Measurements from ENCODE around the gene MED13L.

The MED13L gene

DNA sequence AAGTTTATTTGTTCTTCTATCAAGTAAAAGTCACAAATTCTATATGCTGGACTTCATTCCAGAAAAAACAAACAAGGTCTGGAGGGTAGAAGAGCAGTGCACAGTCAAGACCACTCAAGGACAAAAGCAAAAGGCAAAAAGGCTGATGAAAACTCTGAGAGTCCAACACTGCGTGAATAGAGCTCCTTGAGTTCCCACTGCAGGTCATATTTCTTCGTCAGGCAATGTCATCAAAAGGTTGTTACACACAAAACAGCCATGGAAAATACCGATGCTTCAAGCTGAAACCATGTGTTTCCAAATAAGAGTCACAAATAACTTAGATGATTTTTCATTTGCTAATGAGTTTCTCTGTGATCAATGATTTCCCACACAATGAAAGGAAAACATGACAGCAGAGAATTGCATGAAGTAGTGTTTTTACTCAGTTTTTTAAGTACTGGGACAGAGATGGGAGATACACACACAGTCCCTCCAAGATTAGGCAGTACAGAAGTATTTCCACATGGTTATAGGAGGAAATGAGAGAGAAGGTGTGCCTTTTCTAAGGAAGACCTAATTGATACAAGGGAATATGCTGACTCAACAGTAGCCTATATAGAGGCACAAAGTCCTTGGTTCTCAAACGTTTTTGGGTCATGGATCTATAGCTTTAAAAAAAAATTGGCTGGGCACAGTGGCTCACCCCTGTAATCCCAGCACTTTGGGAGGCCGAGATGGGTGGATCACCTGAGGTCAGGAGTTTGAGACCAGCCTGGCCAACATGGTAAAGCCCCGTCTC is 177.7 kb downstream of the MED13L start:
- no peaks in the 10 kb centered on the region for H3K9me3 ChIP-seq (ENCODE audit: insufficient read depth, low read length)
- H3K36me3 ChIP-seq (ENCODE audit: insufficient read depth, insufficient read length, low read length) = peaks cover 7% of the 10 kb centered on the region
- no peak for DNase-seq (ENCODE audit: low read depth, low spot score)
- H3K27me3 ChIP-seq (ENCODE audit: insufficient read depth, insufficient read length) = no peaks in the 10 kb centered on the region
- H3K4me3 ChIP-seq (ENCODE audit: insufficient read length, low read depth) = no peak overlapping the region
- TF ChIP-seq ZNF274 (IDR thresholded peaks at IDR 0.05; ENCODE audit: low read depth, low read length) (no peak), SUZ12 (IDR thresholded peaks at IDR 0.05; ENCODE audit: extremely low read depth, insufficient read depth, insufficient read length) (no peak), YY1 (IDR thresholded peaks at IDR 0.05; ENCODE audit: insufficient read depth, insufficient read length) (no peak)
- no peak overlapping the region for H3K9ac ChIP-seq (ENCODE audit: insufficient read length, low read depth)
- no peaks in the 10 kb centered on the region for H3K4me1 ChIP-seq (ENCODE audit: insufficient read depth, insufficient read length)

DNA sequence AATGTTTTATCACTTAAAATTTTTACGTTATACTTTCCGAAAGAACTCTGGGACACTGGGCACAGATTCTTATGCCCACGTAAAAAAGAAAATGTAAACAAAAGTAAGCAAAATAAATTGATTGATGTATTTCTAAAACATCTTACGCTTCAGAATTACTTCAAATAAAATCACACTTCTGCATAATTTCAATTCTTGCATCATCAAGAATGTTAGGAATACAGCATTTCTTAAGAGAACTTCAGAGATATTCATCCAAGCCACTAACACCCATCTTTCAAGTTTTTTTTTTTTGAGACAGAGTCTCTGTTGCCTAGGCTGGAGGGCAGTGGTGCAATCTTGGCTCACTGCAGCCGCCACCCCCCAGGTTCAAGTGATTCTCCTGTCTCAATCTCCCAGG is 180.6 kb downstream of the MED13L start:
- Histone ChIP-seq H3K4me3 (ENCODE audit: insufficient read length, low read depth) (no peak overlapping the region), H3K9me3 (ENCODE audit: insufficient read depth, low read length) (no peaks in the 10 kb centered on the region), H3K4me1 (ENCODE audit: insufficient read depth, insufficient read length) (no peaks in the 10 kb centered on the region), H3K27me3 (ENCODE audit: insufficient read depth, insufficient read length) (no peaks in the 10 kb centered on the region), H3K36me3 (ENCODE audit: insufficient read depth, insufficient read length, low read length) (peaks cover 8% of the 10 kb centered on the region), H3K9ac (ENCODE audit: insufficient read length, low read depth) (no peak overlapping the region)
- TF ChIP-seq ZNF274 (IDR thresholded peaks at IDR 0.05; ENCODE audit: low read depth, low read length) (no peak), YY1 (IDR thresholded peaks at IDR 0.05; ENCODE audit: insufficient read depth, insufficient read length) (no peak), SUZ12 (IDR thresholded peaks at IDR 0.05; ENCODE audit: extremely low read depth, insufficient read depth, insufficient read length) (no peak)
- no peak for DNase-seq (ENCODE audit: low read depth, low spot score)

- Histone ChIP-seq H3K36me3 (ENCODE audit: insufficient read depth, insufficient read length, low read length) (peaks cover 12% of the 10 kb centered on the region), H3K27me3 (ENCODE audit: insufficient read depth, insufficient read length) (no peaks in the 10 kb centered on the region), H3K9ac (ENCODE audit: insufficient read length, low read depth) (no peak overlapping the region), H3K4me3 (ENCODE audit: insufficient read length, low read depth) (no peak overlapping the region), H3K4me1 (ENCODE audit: insufficient read depth, insufficient read length) (no peaks in the 10 kb centered on the region), H3K9me3 (ENCODE audit: insufficient read depth, low read length) (no peaks in the 10 kb centered on the region)
- TF ChIP-seq ZNF274 (IDR thresholded peaks at IDR 0.05; ENCODE audit: low read depth, low read length) (no peak), YY1 (IDR thresholded peaks at IDR 0.05; ENCODE audit: insufficient read depth, insufficient read length) (no peak)
- no peak for DNase-seq (ENCODE audit: low read depth, low spot score)
Measured at GRCh38 chr12:116094475-116094874, 183.0 kb downstream of the MED13L start.

DNA sequence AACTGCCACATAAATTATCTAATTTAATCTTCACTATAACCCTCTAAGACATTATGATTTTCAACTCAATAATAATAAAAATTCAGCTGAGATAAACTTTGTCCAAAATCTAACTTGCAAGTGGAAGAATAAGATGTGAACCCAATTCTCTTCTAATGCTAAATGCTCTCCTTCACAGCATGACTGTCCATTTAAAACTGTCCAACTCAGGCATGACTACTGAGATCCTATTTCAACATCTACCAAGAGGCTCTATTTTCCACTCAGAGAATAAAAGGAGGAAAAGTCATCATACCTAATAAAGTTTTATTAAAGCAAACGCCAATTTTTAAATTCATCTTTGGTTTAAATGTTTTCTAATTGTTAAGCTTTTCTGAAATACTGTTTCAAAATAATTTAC is 183.6 kb downstream of the MED13L start:
- Histone ChIP-seq H3K36me3 (ENCODE audit: insufficient read depth, insufficient read length, low read length) (peaks cover 12% of the 10 kb centered on the region), H3K9me3 (ENCODE audit: insufficient read depth, low read length) (no peaks in the 10 kb centered on the region), H3K4me3 (ENCODE audit: insufficient read length, low read depth) (no peak overlapping the region), H3K4me1 (ENCODE audit: insufficient read depth, insufficient read length) (no peaks in the 10 kb centered on the region), H3K27me3 (ENCODE audit: insufficient read depth, insufficient read length) (no peaks in the 10 kb centered on the region), H3K9ac (ENCODE audit: insufficient read length, low read depth) (no peak overlapping the region)
- no peak for DNase-seq (ENCODE audit: low read depth, low spot score)
- no peak for TF ChIP-seq SUZ12 (IDR thresholded peaks at IDR 0.05; ENCODE audit: extremely low read depth, insufficient read depth, insufficient read length)
- TF ChIP-seq YY1 (IDR thresholded peaks at IDR 0.05; ENCODE audit: insufficient read depth, insufficient read length) = no peak
- TF ChIP-seq ZNF274 (IDR thresholded peaks at IDR 0.05; ENCODE audit: low read depth, low read length) = no peak

DNA sequence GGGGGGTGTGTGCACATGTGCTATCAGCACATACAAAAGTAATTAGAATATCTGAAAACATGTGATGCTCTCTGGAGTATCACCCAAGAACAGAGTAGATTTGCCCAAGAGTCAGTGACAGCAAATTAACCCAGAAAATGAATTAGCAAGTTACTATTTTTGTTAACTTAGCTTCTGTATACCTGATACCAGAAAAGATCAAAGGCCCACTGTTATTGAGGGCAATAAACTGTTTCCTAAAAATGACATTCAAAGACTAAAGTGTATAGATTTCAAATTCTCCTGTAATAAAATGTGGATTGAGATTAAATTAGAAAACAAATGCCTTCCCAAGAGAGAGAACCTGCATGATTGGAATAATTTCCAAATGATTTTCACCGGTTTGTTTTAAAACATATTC is 184.7 kb downstream of the MED13L start:
- TF ChIP-seq YY1 (IDR thresholded peaks at IDR 0.05; ENCODE audit: insufficient read depth, insufficient read length) (no peak), SUZ12 (IDR thresholded peaks at IDR 0.05; ENCODE audit: extremely low read depth, insufficient read depth, insufficient read length) (no peak), ZNF274 (IDR thresholded peaks at IDR 0.05; ENCODE audit: low read depth, low read length) (no peak)
- H3K9ac ChIP-seq (ENCODE audit: insufficient read length, low read depth) = no peak overlapping the region
- no peaks in the 10 kb centered on the region for H3K27me3 ChIP-seq (ENCODE audit: insufficient read depth, insufficient read length)
- H3K36me3 ChIP-seq (ENCODE audit: insufficient read depth, insufficient read length, low read length) = peaks cover 12% of the 10 kb centered on the region
- H3K4me3 ChIP-seq (ENCODE audit: insufficient read length, low read depth) = no peak overlapping the region
- no peaks in the 10 kb centered on the region for H3K4me1 ChIP-seq (ENCODE audit: insufficient read depth, insufficient read length)
- no peak for DNase-seq (ENCODE audit: low read depth, low spot score)
- no peaks in the 10 kb centered on the region for H3K9me3 ChIP-seq (ENCODE audit: insufficient read depth, low read length)

- H3K9ac ChIP-seq (ENCODE audit: insufficient read length, low read depth) = no peak overlapping the region
- no peak for DNase-seq (ENCODE audit: low read depth, low spot score)
- H3K4me3 ChIP-seq (ENCODE audit: insufficient read length, low read depth) = no peak overlapping the region
- H3K4me1 ChIP-seq (ENCODE audit: insufficient read depth, insufficient read length) = no peaks in the 10 kb centered on the region
- H3K36me3 ChIP-seq (ENCODE audit: insufficient read depth, insufficient read length, low read length) = peaks cover 12% of the 10 kb centered on the region
- H3K27me3 ChIP-seq (ENCODE audit: insufficient read depth, insufficient read length) = no peaks in the 10 kb centered on the region
- H3K9me3 ChIP-seq (ENCODE audit: insufficient read depth, low read length) = no peaks in the 10 kb centered on the region
- no peak for TF ChIP-seq ZNF274 (IDR thresholded peaks at IDR 0.05; ENCODE audit: low read depth, low read length)
- no peak for TF ChIP-seq SUZ12 (IDR thresholded peaks at IDR 0.05; ENCODE audit: extremely low read depth, insufficient read depth, insufficient read length)
- TF ChIP-seq YY1 (IDR thresholded peaks at IDR 0.05; ENCODE audit: insufficient read depth, insufficient read length) = no peak
Measured at GRCh38 chr12:116092162-116092561, 185.3 kb downstream of the MED13L start.

GRCh38 chr12:116091579-116091978 is 185.9 kb downstream of the MED13L start:
- H3K27me3 ChIP-seq (ENCODE audit: insufficient read depth, insufficient read length) = no peaks in the 10 kb centered on the region
- H3K4me3 ChIP-seq (ENCODE audit: insufficient read length, low read depth) = no peak overlapping the region
- DNase-seq (ENCODE audit: low read depth, low spot score) = no peak
- no peak overlapping the region for H3K9ac ChIP-seq (ENCODE audit: insufficient read length, low read depth)
- no peaks in the 10 kb centered on the region for H3K4me1 ChIP-seq (ENCODE audit: insufficient read depth, insufficient read length)
- H3K36me3 ChIP-seq (ENCODE audit: insufficient read depth, insufficient read length, low read length) = peaks cover 12% of the 10 kb centered on the region
- no peak for TF ChIP-seq ZNF274 (IDR thresholded peaks at IDR 0.05; ENCODE audit: low read depth, low read length)
- no peak for TF ChIP-seq SUZ12 (IDR thresholded peaks at IDR 0.05; ENCODE audit: extremely low read depth, insufficient read depth, insufficient read length)
- no peak for TF ChIP-seq YY1 (IDR thresholded peaks at IDR 0.05; ENCODE audit: insufficient read depth, insufficient read length)
- H3K9me3 ChIP-seq (ENCODE audit: insufficient read depth, low read length) = no peaks in the 10 kb centered on the region

All from NT2/D1 (cell line).